ENCODE data around the gene IP6K2. TPM values are rescaled to one million over a fixed set of nuclear protein-coding genes. Genes with fewer than 3 reads are reported as not detected.

IP6K2 gene
- total and polyA plus RNA-seq, 2 of the 8 experiments (the other 6 are each of a cell fraction or from before 2014, with no cell fraction given): 95.8 to 144 TPM

GRCh38 chr3:48696601-48697000 is 20.4 kb downstream of the IP6K2 start:
- POLR2A ChIA-PET (ENCODE audit: partially characterized antibody): interaction anchor here (1.0 to 13.3 kb wide), 7 partner anchors 8 to 66 kb away, joined by 3 to 187 read pairs (median 9); partner anchors contain the start of genes IP6K2 and NCKIPSD
- no peak for DNase-seq (ENCODE audit: low read depth in 1 of 2, low spot score in 2 of 2)
- Histone ChIP-seq H4K8ac (ENCODE audit: extremely low read depth, insufficient read depth, low read length) (no peak overlapping the region), H3K4me3 (ENCODE audit: extremely low read depth in 1 of 4, insufficient read depth in 2 of 4, low read depth in 3 of 4, low read length in 4 of 4) (no peak overlapping the region), H2AFZ (ENCODE audit: low read length) (no peak overlapping the region), H2BK20ac (ENCODE audit: low read length) (no peak overlapping the region), H2BK5ac (ENCODE audit: low read depth, low read length) (0 out of 2 replicates have a peak overlapping the region, but pooled peaks have one; percentile 21), H3K4ac (replicated peaks; ENCODE audit: insufficient read length, low read depth, low read length) (no peak overlapping the region), H4K91ac (replicated peaks; ENCODE audit: insufficient read length, low read length) (no peak overlapping the region), H3K23ac (ENCODE audit: insufficient read length) (no peak overlapping the region), H4K5ac (ENCODE audit: insufficient read length, low read depth, low read length) (no peak overlapping the region), H4K20me1 (replicated peaks in 1 of 2; ENCODE audit: control insufficient read depth in 1 of 2, insufficient read depth in 2 of 2, low read length in 2 of 2) (peaks cover 23 to 30% of the 10 kb centered on the region in 2 experiments), H3K23me2 (ENCODE audit: low read depth, low read length) (no peaks in the 10 kb centered on the region), H3K79me2 (ENCODE audit: control insufficient read depth in 1 of 2, insufficient read depth in 2 of 2, low read length in 2 of 2) (peaks cover 31 to 83% of the 10 kb centered on the region in 2 experiments), H2BK15ac (ENCODE audit: low read length) (no peak overlapping the region), H3K14ac (ENCODE audit: insufficient read length) (no peak overlapping the region), H2BK120ac (replicated peaks; ENCODE audit: low read depth, low read length) (no peak overlapping the region), H3K56ac (replicated peaks; ENCODE audit: insufficient read length, low read depth, low read length) (no peak overlapping the region), H3K18ac (ENCODE audit: extremely low read depth, low read length) (no peak overlapping the region), H3K27ac (ENCODE audit: low read depth, low read length) (no peak overlapping the region), H3K4me2 (ENCODE audit: insufficient read depth in 1 of 2, low read depth in 2 of 2, low read length in 2 of 2) (peak overlapping the region in 1 of 2 experiments; percentile 24; a peak in 1 of 4 replicates), H3K9me3 (ENCODE audit: insufficient read depth in 2 of 2, low read depth in 1 of 2, low read length in 1 of 2) (no peaks in the 10 kb centered on the region), H3K27me3 (replicated peaks in 1 of 4; ENCODE audit: control insufficient read depth in 3 of 4, extremely low read depth in 1 of 4, insufficient read depth in 3 of 4, low read length in 3 of 4) (no peaks in the 10 kb centered on the region), H3K79me1 (ENCODE audit: low read depth, low read length) (peaks cover 14% of the 10 kb centered on the region), H2BK12ac (ENCODE audit: low read depth, low read length) (no peak overlapping the region; the same call in 1 of the 2 replicates), H3K4me1 (replicated peaks in 1 of 4; ENCODE audit: control insufficient read depth in 3 of 4, insufficient read depth in 4 of 4, low read length in 3 of 4) (peaks cover 6 to 10% (median 7%) of the 10 kb centered on the region in 4 experiments), H3K36me3 (ENCODE audit: control insufficient read depth in 2 of 4, insufficient read depth in 4 of 4, low read length in 3 of 4) (peaks cover 25 to 68% (median 41%) of the 10 kb centered on the region in 4 experiments), H3K9ac (replicated peaks in 1 of 4; ENCODE audit: extremely low read depth in 1 of 4, low read depth in 3 of 4, low read length in 3 of 4) (no peak overlapping the region), H2AK5ac (ENCODE audit: low read depth, low read length) (no peak overlapping the region)
- FAIRE-seq: no peak
- CTCF ChIA-PET (ENCODE audit: partially characterized antibody): interaction anchor here (0.9 to 1.8 kb wide), 4 partner anchors 10 to 43 kb away, joined by 3 to 5 read pairs (median 4); partner anchors contain the start of gene NCKIPSD
- TF ChIP-seq POU5F1 (IDR thresholded peaks at IDR 0.05; ENCODE audit: low read depth, low read length): no peak
- no peak for TF ChIP-seq SIN3A (conservative IDR thresholded peaks at IDR 0.05 in 1 of 2, IDR thresholded peaks at IDR 0.05 in 1 of 2; ENCODE audit: low read depth in 1 of 2, low read length in 2 of 2)
- TF ChIP-seq RBBP5 (IDR thresholded peaks at IDR 0.05; ENCODE audit: borderline replicate concordance, low read depth, low read length): no peak
- TF ChIP-seq KDM4A (IDR thresholded peaks at IDR 0.05; ENCODE audit: low read depth, low read length, severe bottlenecking): no peak
- TF ChIP-seq SIRT6 (IDR thresholded peaks at IDR 0.05; ENCODE audit: low read length): no peak
- no peak for TF ChIP-seq KDM1A (IDR thresholded peaks at IDR 0.05; ENCODE audit: borderline replicate concordance, low read length)
- TF ChIP-seq CTBP2 (IDR thresholded peaks at IDR 0.05; ENCODE audit: borderline replicate concordance, insufficient read depth, insufficient read length, low read length): no peak
- no peak for TF ChIP-seq BRCA1 (IDR thresholded peaks at IDR 0.05; ENCODE audit: low read depth, low read length)
- TF ChIP-seq CTCF (IDR thresholded peaks at IDR 0.05; ENCODE audit: control extremely low read depth in 1 of 3, insufficient read depth in 1 of 3, low read depth in 1 of 3, low read length in 3 of 3): no peak
- no peak for TF ChIP-seq USF2 (IDR thresholded peaks at IDR 0.05; ENCODE audit: low read length)
